ENCODE data around the gene TMEM41B.

DNA sequence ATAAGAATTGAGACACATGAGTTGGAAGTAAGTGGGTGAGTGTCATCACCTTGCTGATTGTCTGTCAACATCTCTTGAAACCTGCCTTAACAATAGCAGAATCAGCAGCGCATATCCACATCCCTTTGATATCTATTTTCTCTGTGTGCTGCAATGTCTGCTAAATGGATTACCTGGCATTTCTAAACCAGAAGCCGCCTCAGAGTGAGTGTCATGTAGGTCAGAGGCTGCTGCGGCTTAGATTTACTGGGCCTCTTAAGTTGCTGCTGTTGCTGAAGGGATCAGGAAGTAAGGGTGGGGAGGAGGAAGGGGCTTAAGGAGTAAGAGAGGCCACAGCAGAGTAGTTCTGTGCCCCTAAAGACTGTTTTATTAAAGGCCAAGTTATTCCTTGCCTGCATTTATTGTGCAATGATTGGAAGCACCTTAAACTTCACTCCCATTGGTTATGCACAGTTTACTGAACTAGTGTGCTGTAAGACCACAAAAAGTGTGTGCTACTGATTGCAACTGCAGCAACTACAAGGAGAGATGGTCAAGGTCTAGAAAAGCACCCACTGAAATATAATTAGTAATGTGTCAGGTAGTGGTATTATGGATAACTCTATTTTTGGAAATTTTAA is 29.8 kb upstream of the TMEM41B start:
- TF ChIP-seq, protein P1, sequence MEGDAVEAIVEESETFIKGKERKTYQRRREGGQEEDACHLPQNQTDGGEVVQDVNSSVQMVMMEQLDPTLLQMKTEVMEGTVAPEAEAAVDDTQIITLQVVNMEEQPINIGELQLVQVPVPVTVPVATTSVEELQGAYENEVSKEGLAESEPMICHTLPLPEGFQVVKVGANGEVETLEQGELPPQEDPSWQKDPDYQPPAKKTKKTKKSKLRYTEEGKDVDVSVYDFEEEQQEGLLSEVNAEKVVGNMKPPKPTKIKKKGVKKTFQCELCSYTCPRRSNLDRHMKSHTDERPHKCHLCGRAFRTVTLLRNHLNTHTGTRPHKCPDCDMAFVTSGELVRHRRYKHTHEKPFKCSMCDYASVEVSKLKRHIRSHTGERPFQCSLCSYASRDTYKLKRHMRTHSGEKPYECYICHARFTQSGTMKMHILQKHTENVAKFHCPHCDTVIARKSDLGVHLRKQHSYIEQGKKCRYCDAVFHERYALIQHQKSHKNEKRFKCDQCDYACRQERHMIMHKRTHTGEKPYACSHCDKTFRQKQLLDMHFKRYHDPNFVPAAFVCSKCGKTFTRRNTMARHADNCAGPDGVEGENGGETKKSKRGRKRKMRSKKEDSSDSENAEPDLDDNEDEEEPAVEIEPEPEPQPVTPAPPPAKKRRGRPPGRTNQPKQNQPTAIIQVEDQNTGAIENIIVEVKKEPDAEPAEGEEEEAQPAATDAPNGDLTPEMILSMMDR (conservative IDR thresholded peaks at IDR 0.05) = no peak
- no peak for TF ChIP-seq ZFX (IDR thresholded peaks at IDR 0.05)
